Measurements from ENCODE around the gene ZC2HC1B.

ZC2HC1B gene

GRCh38 chr6:143939364-143939763 lies 75.1 kb downstream of the ZC2HC1B start:
- TF ChIP-seq FOXP2 (optimal IDR thresholded peaks at IDR 0.05; ENCODE audit: borderline replicate concordance, extremely low read depth, extremely low read length, insufficient read depth) = no peak
- TF ChIP-seq SIN3A (IDR thresholded peaks at IDR 0.05; ENCODE audit: borderline replicate concordance, insufficient read depth, low read length) = no peak
- TF ChIP-seq, protein P1, sequence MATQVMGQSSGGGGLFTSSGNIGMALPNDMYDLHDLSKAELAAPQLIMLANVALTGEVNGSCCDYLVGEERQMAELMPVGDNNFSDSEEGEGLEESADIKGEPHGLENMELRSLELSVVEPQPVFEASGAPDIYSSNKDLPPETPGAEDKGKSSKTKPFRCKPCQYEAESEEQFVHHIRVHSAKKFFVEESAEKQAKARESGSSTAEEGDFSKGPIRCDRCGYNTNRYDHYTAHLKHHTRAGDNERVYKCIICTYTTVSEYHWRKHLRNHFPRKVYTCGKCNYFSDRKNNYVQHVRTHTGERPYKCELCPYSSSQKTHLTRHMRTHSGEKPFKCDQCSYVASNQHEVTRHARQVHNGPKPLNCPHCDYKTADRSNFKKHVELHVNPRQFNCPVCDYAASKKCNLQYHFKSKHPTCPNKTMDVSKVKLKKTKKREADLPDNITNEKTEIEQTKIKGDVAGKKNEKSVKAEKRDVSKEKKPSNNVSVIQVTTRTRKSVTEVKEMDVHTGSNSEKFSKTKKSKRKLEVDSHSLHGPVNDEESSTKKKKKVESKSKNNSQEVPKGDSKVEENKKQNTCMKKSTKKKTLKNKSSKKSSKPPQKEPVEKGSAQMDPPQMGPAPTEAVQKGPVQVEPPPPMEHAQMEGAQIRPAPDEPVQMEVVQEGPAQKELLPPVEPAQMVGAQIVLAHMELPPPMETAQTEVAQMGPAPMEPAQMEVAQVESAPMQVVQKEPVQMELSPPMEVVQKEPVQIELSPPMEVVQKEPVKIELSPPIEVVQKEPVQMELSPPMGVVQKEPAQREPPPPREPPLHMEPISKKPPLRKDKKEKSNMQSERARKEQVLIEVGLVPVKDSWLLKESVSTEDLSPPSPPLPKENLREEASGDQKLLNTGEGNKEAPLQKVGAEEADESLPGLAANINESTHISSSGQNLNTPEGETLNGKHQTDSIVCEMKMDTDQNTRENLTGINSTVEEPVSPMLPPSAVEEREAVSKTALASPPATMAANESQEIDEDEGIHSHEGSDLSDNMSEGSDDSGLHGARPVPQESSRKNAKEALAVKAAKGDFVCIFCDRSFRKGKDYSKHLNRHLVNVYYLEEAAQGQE (IDR thresholded peaks at IDR 0.05; ENCODE audit: insufficient read depth in 1 of 2, low read depth in 2 of 2, low read length in 2 of 2) = no peak
- no peak for TF ChIP-seq POLR2AphosphoS5 (IDR thresholded peaks at IDR 0.05; ENCODE audit: low read depth, low read length)
- TF ChIP-seq TAF1 (IDR thresholded peaks at IDR 0.05; ENCODE audit: borderline replicate concordance, insufficient read depth, low read length) = no peak

GRCh38 chr6:143940011-143940597 lies 75.8 kb downstream of the ZC2HC1B start:
- TF ChIP-seq FOXP2 (optimal IDR thresholded peaks at IDR 0.05; ENCODE audit: borderline replicate concordance, extremely low read depth, extremely low read length, insufficient read depth) (no peak), TAF1 (IDR thresholded peaks at IDR 0.05; ENCODE audit: borderline replicate concordance, insufficient read depth, low read length) (no peak), SIN3A (IDR thresholded peaks at IDR 0.05; ENCODE audit: borderline replicate concordance, insufficient read depth, low read length) (no peak)
- TF ChIP-seq, protein P1 (IDR thresholded peaks at IDR 0.05; ENCODE audit: insufficient read depth in 1 of 2, low read depth in 2 of 2, low read length in 2 of 2) = no peak

GRCh38 chr6:143941852-143942627 lies 77.8 kb downstream of the ZC2HC1B start:
- no peak for TF ChIP-seq SIN3A (IDR thresholded peaks at IDR 0.05; ENCODE audit: borderline replicate concordance, insufficient read depth, low read length)
- TF ChIP-seq, protein P1 (IDR thresholded peaks at IDR 0.05; ENCODE audit: insufficient read depth in 1 of 2, low read depth in 2 of 2, low read length in 2 of 2) = no peak
- TF ChIP-seq TAF1 (IDR thresholded peaks at IDR 0.05; ENCODE audit: borderline replicate concordance, insufficient read depth, low read length) = no peak
- no peak for TF ChIP-seq FOXP2 (optimal IDR thresholded peaks at IDR 0.05; ENCODE audit: borderline replicate concordance, extremely low read depth, extremely low read length, insufficient read depth)
- TF ChIP-seq POLR2AphosphoS5 (IDR thresholded peaks at IDR 0.05; ENCODE audit: low read depth, low read length) = no peak

DNA sequence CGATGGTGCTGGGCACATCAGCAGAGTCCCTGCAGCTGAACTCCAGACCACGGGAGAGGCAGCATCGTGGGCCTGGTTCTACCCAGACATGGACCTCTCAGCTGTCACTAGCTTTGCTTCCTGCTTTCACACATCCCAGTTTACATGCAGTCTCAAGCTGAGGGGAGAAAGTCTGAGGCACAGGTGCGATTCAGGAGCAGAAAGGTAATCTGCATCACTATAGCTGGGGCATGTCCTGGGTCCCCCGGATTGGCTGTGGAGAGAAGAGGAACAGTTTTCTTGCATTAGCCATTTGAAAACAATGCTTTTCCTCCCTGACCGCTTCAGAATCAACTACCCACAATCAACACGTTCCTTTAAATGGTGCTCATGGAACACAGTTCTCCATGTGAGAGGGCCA lies 83.9 kb downstream of the ZC2HC1B start:
- no peak for TF ChIP-seq FOXP2 (optimal IDR thresholded peaks at IDR 0.05; ENCODE audit: borderline replicate concordance, extremely low read depth, extremely low read length, insufficient read depth)
- TF ChIP-seq TAF1 (IDR thresholded peaks at IDR 0.05; ENCODE audit: borderline replicate concordance, insufficient read depth, low read length) = no peak
- no peak for TF ChIP-seq SIN3A (IDR thresholded peaks at IDR 0.05; ENCODE audit: borderline replicate concordance, insufficient read depth, low read length)
- no peak for TF ChIP-seq POLR2AphosphoS5 (IDR thresholded peaks at IDR 0.05; ENCODE audit: low read depth, low read length)

GRCh38 chr6:143949535-143949934 lies 85.3 kb downstream of the ZC2HC1B start:
- TF ChIP-seq SIN3A (IDR thresholded peaks at IDR 0.05; ENCODE audit: borderline replicate concordance, insufficient read depth, low read length) (no peak), POLR2AphosphoS5 (IDR thresholded peaks at IDR 0.05; ENCODE audit: low read depth, low read length) (no peak), FOXP2 (optimal IDR thresholded peaks at IDR 0.05; ENCODE audit: borderline replicate concordance, extremely low read depth, extremely low read length, insufficient read depth) (no peak), TAF1 (IDR thresholded peaks at IDR 0.05; ENCODE audit: borderline replicate concordance, insufficient read depth, low read length) (no peak)
- TF ChIP-seq, protein P1 (IDR thresholded peaks at IDR 0.05; ENCODE audit: insufficient read depth in 1 of 2, low read depth in 2 of 2, low read length in 2 of 2) = no peak

Data from PFSK-1 (cell line).